Measurements from ENCODE around the gene UNC5CL.

Gene UNC5CL

DNA sequence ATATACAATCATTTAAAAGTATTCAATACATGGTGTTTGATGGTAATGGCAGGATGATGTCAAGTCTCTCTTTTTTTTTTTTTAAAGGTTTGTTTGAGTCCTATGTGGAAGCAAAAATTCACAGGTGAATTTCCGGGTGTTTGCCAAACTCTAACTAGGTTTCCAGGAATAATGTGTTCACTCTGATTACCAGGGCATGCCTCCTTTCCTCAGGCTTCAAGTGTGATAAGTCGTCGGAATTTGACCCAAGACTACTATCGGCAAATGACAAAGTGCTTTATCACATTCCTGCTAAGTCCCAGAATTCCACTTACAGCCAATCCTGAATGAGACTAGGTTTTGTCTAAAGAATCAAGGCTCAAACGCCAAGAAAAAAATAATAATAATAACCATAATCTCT lies 25.8 kb upstream of the UNC5CL start:
- no peak for DNase-seq (ENCODE audit: low read depth in 3 of 3)

DNA sequence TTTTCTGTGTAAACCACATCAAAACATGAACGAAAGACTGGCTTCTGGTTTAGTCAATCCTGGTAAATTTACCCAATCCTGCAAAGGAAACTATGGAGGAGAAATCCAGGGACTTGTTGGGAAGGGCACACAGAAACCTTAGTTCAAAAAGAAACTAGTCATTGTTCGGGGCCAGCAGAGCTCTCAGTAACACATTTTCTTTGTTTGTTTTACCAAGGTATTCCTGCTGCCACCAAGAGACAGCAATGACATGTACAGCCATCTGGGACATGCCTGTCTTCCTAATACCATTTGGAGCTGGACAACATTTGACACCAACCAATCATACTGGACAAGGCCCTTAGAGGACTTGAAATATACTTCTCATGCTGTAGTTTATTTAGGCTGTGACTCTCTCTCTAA lies 24.9 kb upstream of the UNC5CL start:
- DNase-seq (ENCODE audit: low read depth in 3 of 3) = no peak

DNA sequence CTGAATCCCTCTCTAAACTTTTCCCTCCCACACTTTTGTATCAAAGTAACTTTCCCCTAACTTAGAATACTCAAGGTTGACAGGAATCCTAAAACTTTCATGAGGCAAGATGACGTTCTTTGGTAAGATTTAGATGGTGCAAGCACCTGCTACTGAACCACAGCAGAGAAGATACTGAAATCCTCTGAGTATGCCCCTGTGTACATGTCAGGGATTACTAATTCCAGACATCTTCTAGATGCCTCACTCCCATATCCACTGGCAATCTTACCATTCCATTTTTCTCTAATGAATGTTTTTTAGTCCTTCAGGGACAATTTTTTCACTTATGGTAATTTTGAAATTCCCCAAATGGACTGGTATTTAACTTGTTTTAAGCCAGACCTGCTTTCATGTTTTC lies 23.0 kb upstream of the UNC5CL start:
- DNase-seq (ENCODE audit: low read depth in 3 of 3) = no peak

DNA sequence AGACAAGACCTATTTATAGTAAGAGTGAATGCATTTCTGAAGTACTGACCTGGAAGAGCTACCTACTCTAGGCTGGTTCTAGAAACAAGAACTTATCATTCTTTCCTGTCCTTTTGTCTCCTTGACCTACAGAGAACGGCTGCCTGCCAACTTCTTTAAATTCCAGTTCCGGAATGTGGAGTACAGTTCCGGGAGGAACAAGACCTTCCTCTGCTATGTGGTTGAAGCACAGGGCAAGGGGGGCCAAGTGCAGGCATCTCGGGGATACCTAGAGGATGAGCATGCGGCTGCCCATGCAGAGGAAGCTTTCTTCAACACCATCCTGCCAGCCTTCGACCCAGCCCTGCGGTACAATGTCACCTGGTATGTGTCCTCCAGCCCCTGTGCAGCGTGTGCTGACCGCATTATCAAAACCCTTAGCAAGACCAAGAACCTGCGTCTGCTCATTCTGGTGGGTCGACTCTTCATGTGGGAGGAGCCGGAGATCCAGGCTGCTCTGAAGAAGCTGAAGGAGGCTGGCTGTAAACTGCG lies 22.2 kb upstream of the UNC5CL start:
- DNase-seq (ENCODE audit: low read depth in 3 of 3) = no peak

DNA sequence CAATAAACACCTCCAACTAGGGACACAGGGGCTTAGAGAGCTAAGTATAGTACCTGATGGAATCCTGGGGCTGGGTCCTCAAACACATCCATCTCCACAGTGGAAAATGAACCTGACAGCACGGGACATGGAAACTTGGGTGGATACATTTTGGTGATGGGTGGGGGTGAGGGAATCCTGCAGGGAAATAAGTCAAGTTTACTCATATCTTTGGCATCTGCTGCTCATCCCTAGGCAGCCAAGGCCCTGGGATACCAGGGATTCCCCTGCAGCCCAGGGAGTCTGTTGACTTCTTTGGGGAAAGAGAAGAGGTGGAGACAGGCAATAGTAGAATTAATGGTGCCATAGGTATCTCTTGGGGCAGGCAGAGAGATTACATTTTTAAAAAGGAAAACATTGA lies 20.5 kb upstream of the UNC5CL start:
- DNase-seq (ENCODE audit: low read depth in 3 of 3) = no peak

DNA sequence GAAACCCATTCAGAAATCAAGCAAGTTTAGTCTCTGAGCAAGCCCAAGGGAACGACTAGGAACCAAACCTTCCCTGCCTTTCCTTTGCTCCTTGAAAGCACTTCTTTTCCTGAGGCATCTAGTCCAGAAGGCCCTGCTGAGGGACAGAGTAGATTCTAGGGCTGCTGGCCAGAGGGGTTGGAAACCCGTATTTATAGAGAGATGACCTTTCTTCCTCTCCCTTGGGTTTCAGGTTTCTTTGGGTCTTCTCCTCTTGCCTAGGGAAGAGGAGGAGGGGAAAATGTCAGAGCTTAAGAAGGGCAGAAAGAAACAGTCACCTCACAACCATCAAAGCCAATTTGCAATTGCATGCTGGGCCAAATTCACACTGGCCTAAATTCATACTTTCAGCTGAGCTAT lies 19.8 kb upstream of the UNC5CL start:
- DNase-seq (ENCODE audit: low read depth in 3 of 3) = no peak

DNA sequence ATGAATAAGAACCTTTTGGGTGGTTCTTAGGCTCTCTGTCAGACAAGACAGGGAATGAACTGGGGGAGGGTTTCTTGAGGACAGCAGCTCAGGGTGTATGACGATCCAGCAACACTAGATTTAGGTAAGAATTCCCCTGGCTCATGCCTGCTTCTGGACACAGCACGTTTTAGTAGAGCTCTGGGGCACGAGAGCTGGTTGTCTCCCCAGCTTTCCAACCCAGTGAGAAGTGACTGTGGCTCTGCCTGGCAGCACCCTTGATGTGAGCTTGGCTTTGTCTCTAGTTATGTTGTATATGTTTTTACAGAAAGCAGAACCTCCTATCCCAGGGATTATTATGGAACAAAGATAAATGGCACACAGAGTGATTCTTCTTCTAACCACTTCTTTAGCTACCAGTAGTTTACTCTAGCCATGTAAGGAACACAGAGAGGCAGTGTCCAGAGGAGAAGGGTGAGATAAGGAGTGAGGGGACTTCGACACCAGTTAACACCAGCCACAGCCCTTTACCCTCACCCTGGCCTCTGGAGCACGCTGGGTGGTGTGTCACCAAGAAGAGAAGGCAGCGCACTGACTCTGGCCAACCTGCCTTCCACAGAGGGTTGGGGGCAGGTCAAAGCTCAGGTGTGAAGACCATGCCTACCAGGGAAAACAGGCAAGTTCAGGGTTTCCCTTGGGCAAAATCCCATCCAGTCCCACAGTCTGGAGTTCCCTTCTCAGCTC lies 17.9 kb upstream of the UNC5CL start:
- no peak for DNase-seq (ENCODE audit: low read depth in 3 of 3)

DNA sequence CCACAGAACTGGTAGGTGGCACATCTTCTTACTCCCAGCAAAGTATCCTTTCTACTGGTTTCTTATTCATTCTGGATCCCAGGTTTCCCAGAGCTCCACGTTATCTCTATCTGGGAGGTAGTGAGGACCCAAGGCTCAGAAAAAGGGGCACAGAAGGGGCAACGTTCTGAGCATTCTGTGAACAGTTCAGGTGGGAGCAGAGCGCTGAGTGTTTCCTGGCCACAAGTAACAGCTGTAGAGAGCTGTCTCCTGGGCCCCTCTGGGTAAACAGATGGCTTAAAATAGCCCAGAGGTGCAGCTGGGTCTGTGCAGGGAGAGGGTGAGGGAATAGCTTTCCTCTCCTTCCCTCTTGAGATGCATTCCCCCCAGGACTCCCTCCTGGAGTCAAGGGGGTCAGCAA lies 16.1 kb upstream of the UNC5CL start:
- no peak for DNase-seq (ENCODE audit: low read depth in 3 of 3)

DNA sequence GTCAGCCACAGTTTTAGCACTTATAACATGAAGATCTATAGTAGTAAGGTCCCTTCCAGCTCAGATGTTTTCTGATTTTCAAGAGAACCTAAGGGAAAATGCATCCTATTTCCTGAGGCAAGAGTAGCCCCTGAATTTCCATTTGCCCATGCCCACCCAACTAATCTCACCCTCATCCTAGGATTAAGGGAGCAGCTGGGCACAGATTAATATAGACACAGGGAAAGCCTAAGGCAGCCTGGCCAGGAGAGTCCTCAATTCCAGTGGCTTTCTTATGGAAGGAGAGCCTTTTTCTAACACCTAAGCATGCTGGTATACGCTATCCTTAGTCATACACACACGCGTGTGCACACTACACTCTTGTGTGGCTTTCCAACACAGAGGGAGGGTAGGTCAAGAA lies 15.5 kb upstream of the UNC5CL start:
- no peak for DNase-seq (ENCODE audit: low read depth in 3 of 3)

DNA sequence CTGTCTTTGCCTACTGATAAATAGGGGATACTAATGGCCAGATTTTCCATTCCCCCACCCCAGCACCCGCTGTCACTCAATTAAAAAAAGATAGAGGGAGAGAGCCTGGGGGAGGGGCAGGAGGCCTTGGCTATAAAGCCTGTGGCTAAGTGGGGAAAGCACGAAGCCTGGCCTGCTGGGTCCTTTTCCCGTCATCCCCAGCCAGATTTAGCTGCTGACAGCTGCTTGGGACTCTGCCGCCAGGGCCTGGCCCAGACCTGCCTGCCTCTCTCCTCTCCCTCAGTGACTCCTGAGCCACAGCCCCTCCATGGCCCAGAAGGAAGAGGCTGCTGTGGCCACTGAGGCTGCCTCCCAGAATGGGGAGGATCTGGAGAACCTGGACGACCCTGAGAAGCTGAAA lies 14.0 kb upstream of the UNC5CL start, which contains the start of gene APOBEC2:
Gene APOBEC2 (plus strand): TSS at position 162 of the 400 bp plus-strand sequence. CDS start 146 bp downstream, at position 308.
- DNase-seq (ENCODE audit: low read depth in 3 of 3) = no peak

DNA sequence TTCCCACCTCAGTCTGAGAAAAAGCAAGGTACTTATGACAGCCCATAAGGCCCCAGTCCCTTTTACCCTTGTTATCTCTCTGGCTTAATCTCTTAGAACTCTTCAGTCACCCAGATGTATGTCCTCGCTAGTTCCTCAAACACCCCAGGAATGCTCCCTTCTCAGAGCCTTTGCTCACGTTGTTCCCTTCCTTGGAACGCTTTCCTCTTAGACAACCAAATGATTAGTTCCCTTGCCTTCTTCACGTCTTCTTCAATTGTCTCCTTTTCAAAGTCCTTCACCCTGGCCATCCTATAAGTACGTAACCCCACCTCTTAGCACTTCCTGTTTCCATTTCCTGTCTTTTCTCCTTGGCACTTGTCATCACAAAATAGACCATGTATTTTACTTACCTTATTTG lies 12.9 kb upstream of the UNC5CL start:
- DNase-seq (ENCODE audit: low read depth in 3 of 3) = no peak

DNA sequence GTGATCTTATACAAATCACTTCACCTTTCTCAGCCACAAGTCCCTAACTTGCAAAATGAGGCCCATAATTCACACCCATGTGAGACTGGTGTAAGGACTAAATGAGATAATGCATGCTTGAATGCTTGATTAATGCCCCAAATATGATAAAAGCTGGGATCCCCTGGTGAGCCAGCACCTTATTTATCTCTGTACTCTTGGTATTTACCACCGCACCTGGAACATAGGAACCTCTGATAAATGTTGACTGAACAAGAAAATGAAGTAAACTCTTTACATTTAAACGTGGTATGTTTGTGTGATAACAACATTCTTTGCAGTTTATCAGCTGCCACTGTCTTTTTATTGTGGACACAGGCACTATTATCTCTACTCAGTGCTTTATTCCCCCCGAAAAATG lies 11.5 kb upstream of the UNC5CL start:
- DNase-seq (ENCODE audit: low read depth in 3 of 3) = no peak

DNA sequence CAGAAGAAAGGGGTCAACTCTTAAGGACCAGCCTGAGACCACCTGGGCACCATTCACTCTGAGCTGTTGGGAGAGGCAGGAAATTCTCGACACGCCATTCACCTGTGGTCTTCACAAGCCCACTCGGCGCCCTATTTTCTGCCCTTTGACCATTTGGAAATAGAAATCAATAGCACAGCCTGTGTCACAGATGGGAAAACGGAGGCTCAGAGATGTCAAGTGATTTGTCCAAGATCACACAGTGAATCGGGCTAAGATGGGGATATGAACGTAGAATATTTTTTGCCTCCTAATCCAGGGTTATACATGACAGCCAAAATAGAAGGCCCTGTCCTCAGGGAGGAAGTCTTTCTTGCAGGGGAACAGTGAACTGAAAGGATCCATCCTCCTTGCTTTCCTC lies 10.9 kb upstream of the UNC5CL start:
- no peak for DNase-seq (ENCODE audit: low read depth in 3 of 3)

DNA sequence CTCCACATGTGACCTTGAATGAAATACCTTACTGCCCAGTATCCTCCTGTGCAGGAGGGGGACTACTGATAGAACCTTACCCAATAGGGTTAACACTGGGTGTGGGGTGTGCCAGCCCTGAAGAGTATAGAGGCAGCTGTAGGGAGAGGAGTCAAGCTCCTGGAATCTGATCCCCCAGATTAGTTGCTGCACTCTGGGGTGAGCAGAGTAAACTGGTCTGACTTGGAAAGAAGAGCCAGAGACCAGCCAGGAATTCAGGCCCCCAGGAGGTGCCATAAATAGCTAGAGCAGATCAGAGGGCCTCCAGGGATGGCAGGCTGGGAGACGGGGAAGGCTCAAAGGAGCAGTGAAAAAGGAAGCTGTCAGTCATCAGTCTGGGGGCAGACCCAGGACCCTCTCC lies 10.5 kb upstream of the UNC5CL start:
- no peak for DNase-seq (ENCODE audit: low read depth in 3 of 3)

DNA sequence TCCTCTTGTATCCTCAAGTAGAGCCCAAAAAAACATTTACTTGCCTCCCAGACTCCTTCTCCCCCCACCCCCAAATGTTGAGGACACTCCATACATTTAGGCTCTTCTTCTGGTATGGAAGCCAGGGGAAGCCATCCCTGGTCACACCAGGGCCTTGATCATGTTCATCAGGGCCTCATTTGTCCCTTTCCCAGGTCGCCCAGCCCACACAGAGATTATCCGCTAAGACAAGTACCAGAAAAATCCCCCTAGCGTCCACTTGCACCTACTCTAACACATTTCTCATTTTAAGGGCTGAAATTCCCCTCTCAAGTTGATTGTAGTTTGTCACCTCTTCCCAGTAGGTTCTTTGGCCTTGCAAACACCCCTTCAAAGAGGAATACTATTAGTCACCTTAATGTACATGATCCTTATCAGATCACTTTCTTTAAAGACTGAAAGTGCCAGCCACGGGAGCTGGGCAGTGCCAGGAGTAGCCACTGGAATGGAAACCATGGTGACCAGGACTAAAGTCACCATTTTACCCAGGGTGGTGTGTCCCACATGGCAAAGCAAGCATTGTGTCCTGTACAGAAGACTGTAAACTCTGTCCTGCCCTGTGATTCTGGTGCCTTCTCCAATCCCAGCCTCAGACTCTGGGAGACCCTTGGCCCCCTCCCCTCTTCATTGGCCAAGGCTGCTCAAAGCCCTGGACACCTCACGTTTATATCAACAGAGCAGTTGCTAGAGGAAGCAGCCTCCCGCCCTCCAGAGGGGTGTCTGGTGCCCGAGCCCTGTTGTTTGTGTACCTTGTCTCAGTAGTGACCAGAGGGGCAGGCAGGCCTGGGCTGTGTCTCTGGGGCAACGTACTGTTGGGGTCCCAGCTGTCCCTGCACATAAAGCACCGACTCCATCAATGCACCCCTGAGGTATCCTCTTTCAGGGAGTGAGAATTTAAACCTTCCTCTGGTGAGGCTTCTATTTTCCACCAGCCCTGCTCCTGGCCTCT lies 9.0 kb upstream of the UNC5CL start:
- no peak for DNase-seq (ENCODE audit: low read depth in 3 of 3)

DNA sequence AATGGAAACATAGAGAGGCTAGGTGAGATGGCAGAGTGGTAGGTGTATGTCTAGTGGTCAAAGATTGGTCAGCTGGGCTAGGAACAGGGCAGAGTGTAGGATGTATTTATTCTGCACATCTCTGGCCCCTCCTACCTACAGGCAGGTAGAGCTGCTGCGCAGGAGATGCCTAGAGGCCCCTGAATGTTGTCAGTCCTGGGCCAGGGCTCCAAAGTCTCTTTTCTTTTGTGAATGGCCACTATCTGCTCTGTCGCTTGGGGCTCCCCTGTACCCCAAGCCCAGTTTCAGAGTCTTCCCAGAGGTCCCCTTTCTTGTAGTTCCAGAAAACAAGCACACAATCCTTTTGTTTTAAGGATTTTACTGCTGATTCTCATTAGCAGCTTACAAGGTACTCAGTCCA lies 8.3 kb upstream of the UNC5CL start:
- DNase-seq (ENCODE audit: low read depth in 3 of 3) = no peak

DNA sequence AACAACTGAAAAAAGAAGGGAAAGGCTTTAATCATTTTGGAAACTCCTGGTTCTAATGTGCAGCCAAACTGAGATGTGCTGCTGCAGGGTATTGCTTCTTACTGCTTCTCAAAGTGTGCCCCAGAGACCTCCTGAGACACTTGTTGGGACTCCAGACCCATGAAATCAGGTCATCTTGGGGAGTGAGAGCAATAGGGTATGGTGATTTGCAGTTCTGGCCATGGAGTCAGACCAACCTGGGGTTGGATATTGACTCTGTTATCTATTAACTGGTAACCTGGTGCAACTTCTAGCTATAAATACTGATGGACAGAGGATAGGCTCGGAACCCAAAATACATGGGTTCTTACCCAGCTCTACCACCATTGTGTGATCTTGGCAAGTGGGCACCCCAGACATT lies 7.1 kb upstream of the UNC5CL start:
- no peak for DNase-seq (ENCODE audit: low read depth in 3 of 3)

DNA sequence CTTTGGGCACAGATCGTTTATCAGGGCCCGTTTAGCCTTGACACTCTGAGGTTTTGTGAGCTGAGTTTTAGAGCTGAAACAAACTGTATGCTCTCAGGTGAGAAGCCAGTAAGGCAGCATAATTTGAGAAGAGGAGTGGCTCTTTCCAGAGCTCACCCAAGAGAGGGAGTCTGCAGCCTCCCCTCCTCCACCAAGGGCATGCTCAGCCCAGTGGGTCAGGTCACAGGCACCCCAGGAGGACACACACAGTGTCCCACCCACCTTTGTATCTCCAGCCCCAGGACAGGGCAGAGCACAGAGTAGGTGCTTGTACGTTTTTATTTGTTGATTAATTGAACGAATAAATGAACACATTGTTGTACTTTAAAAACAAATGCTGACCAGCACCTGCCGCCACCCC lies 6.6 kb upstream of the UNC5CL start:
- no peak for DNase-seq (ENCODE audit: low read depth in 3 of 3)

DNA sequence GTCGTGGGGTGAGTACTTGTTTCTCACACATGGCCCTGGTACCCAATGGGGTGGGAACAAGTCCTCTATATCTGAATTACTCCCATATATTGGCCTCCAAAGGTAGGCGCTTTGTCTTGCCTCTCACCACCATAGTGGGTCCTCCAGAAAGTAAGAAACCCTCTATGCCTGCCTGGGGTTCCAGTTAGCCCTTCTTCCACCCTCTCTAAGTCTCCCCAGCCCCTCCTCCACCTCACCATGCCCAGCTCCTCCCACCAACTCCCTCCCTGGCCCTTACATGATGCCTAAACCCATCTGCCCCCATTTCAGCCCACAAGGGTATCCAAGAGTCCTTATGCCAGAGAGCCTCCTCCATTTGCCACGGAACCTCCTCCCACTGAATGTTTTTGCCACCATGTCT lies 4.1 kb upstream of the UNC5CL start:
- DNase-seq (ENCODE audit: low read depth in 3 of 3) = no peak

DNA sequence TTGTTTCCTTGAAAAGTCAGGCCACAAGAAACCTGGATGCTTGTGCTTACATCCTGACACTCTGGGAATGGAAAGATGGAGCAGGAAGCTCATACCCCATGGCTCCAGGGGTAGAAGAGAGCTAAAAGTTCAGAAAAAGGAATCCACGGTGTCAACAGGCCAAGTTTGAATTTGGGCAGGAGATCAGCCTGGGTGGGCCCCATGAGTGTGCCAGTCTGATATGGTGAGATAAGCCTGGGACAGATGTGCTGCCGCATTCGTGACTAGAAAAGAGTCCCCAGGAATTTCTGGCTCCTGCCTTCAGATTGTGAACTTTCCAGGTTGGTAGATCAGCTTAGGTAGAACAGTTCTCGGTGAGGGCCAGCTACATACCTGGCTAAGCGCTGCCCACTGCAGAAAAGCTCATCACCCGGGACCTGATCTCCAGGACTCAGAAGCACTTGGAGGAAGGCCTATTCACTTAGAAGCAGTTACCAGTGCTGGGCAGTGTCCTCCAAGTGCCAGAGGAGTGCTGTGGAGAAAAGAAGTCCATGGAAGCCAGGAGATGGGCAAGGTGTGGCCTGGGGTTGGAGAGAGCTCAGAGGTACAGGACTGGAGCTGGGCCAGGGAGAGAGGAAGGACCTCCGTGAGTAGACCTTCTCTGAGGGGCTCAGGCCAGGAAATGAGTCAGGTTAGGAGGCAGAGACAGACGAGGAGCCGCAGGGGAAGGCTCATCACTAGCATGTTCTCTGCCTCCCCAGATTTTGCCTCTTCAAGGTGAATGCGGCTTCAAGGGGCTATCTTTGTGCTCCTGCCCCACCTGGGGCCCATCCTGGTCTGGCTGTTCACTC lies 3.4 kb upstream of the UNC5CL start, which contains the start of gene TSPO2:
Gene TSPO2 (plus strand): TSS at position 242 of the 830 bp plus-strand sequence. CDS start 519 bp downstream, at position 761.
- DNase-seq (ENCODE audit: low read depth in 3 of 3) = no peak

DNA sequence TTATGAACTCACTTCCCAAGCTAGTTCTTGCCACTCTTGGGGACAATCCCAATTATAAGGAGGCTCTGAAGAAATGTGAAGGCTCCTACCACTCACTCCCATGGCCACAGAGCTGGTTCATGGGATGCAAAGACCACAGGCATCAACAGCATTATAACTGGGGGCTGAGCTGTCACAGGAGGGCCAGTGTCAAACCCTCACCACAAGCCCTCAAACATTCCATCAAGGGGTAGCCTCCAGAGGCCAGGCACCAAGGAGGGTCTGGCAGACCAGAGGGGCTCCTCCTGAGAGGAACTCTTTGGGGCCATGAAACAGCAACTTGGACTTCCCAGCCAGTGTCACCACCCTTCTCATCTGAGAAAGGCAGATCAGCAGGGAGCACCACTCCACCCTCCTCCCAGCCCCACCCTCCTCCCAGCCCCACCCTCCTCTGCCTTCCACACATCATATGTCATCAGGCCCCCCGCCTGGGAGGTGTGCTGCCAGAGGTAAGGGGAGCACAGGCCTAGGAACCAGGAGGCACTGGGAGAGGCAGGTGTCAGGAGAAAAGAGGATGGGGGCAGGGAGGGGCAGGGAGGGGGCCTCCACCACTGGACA lies 2.0 kb upstream of the UNC5CL start:
- no peak for DNase-seq (ENCODE audit: low read depth in 3 of 3)

Data from stimulated activated CD4-positive, alpha-beta T cell treated with anti-CD3 and anti-CD28 coated beads, TNF-alpha, amount 100 ng/mL, for 24 hours (primary cell).